GM18907 (cell line): ENCODE results near the gene HECTD3.
A peak's percentile ranks its signal among the peaks of the same experiment; 100 is the strongest.
"Not testable (repeated sequence)": the region's sequence is repeated elsewhere in the genome, so short reads cannot be mapped to it uniquely, and the experiment has no call there.

Experiments
- ATAC-seq: cut with Tn5 transposase; IDR thresholded peaks from one replicate; pipeline ENCODE4 v1.9.1; 2021; ENCODE audit warnings: mild to moderate bottlenecking, moderate library complexity; ENCODE audit not compliant: unreplicated experiment

Gene HECTD3

GRCh38 chr1:45014321-45015028 is 3.4 kb upstream of the HECTD3 start:
- ATAC-seq: no peak

- ATAC-seq: no peak
Measured at GRCh38 chr1:45013551-45014209, 2.6 kb upstream of the HECTD3 start.

DNA sequence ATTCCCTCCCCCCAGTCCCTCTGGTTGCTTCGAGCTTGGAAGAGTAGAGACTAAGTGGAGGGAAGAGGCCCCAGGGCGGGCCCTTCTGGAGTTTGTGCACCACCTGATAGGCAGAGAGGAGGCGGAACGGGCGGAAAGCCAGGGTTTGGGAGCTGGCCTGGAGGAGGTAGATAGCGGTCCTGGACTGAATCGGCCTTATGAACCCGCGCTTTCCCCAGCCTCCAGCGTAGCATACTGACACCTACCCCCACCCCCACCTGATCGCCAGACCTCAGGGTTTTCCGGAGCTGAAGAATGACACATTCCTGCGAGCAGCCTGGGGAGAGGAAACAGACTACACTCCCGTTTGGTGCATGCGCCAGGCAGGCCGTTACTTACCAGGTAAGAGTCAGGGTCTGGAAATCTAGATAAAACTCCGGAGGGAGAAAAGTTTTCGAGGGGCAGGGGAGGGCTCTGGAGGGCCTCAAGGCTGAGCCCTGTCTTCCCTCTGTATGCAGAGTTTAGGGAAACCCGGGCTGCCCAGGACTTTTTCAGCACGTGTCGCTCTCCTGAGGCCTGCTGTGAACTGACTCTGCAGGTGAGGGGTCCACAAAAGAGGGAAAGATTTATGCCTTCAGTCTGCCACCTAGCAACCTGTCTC is 1.6 kb upstream of the HECTD3 start:
- ATAC-seq: no peak

- ATAC-seq: peak; percentile 66
Measured at GRCh38 chr1:45011837-45012638, 914 bp upstream of the HECTD3 start, which contains the start of gene UROD. Gene UROD (plus strand): TSS chr1:45012254. CDS start chr1:45012266, 12 bp downstream.

GRCh38 chr1:45009956-45010854 is 919 bp downstream of the HECTD3 start:
- no peak for ATAC-seq

GRCh38 chr1:45009296-45009865 is 1.7 kb downstream of the HECTD3 start:
- no peak for ATAC-seq

DNA sequence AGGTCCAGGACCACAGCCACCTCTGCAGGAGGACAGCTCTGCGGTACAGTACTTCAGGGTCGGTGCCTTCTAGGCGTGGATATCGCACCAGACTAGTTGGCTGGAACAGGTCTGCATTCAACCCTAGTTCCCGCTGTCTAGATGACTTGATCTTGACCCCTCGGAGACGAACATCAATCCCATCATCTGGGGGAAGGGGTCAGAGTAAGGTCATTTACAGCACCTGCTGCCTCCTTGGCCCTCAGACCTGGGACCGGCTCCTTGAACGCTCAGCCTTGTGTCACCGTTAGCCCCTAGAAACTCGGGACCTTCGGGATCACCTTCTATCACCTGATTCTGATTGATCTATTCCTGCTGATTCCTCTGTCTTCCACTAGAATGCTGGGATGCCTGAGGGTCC is 2.6 kb downstream of the HECTD3 start:
- ATAC-seq: no peak

- ATAC-seq: no peak
Measured at GRCh38 chr1:45008076-45008475, 3.0 kb downstream of the HECTD3 start.

GRCh38 chr1:45007311-45007710 is 3.8 kb downstream of the HECTD3 start:
- no peak for ATAC-seq

DNA sequence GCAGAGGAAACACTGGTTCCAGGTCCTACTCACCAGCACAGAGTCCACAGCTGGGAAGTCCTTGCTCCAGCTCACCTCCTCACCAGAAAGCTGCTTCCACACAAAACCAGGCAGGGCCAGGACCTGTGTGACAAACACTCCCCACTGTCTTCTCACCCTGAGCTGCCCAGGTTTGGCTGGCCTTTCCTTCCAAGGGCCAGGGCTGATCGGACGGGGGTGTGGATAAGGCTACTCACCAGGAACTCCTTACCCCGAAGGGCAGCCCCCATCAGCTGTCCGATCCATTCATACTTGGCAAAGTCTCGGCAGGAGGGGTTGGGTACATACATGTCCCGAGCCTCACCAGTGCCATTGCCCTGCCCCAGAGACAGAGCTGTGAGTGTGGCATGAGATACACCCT is 5.4 kb downstream of the HECTD3 start:
- ATAC-seq: no peak

- no peak for ATAC-seq
Measured at GRCh38 chr1:45004281-45004920, 6.7 kb downstream of the HECTD3 start.

DNA sequence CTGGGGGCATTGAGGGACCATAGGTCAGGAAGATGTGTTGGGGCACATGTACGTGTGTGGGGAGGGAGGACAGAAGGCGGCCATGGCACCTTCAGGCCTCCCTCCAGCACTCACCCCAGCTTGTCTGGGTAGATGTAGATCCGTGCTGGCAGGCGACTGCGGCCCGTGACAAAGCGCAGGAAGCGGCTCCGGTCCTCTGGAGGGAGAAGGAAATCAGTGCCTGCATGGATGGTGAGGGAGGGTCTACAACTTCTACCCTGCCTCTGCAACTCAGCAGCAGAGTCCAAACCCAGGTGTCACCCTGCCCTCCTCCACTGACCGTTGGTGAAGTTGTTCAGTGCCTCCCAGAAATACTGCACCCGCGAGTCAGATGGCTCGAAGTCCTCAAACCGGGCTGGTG is 7.4 kb downstream of the HECTD3 start:
- no peak for ATAC-seq

GRCh38 chr1:45002650-45003645 is 8.2 kb downstream of the HECTD3 start:
- ATAC-seq: no peak

DNA sequence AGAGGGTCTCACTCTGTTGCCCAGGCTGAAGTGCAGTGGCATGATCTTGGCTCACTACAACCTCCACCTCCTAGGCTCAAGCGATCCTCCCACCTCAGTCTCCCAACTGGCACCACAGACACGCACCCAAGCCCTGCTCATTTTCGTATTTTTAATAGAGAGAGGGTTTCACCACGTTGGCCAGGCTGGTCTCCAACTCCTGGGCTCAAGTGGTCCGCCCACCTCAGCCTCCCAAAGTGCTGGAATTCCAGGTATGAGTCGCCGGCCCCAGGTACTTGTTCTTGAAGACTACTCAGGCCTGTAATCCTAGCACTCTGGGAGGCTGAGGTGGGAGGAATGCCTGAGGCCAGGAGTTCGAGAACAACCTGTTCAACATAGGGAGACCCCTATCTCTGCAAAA is 9.5 kb downstream of the HECTD3 start:
- not testable (repeated sequence) for ATAC-seq

DNA sequence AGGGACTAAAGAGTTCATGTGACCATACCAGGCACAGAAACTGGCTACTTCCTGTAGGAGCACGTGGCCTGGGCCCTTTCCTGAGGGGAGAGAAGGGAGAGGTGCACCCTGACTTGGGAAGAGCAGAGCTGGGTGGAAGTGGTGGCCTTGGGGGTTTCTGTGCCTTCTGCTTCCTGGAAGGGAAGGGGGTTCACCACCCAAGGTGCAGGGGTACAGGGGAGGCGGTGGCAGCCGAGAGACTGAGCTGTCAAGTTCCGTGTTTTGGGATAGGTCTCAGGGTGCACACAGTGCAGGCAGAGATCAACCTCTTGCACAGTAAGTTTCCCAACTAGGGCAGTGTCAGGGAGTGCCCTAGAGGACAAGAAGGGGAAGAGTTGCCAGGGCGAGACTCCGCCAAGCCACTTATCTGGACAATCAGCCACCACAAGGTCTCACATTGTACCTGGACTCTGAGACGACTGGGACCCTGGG is 10.1 kb downstream of the HECTD3 start:
- ATAC-seq: no peak

DNA sequence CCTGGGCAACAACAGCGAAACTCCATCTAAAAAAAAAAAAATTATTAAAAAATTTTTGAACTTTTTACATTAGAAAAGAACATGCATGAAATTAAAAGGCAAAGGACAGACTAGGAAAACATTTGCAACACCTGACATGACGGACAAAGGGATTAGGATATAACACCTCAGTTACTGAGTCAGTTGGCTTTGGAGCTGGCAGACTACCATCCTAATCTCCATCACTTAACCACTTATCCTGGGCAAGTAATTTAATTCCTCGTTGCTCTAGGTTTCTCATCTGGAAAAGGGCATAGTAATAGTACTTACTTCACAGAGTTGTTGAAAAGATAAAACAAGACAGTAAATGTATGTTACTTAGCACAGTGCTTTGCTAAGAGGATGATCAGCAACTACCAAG is 11.9 kb downstream of the HECTD3 start:
- ATAC-seq: no peak

GRCh38 chr1:44995467-44996238 is 15.5 kb downstream of the HECTD3 start:
- no peak for ATAC-seq
